GM12872 (cell line): Measurements from ENCODE around the gene MRPL23.

Experiments
- TF ChIP-seq, protein P1 (sequence below): IDR thresholded peaks from 3 replicates; pipeline ENCODE4 v1.5.1; 2011; ENCODE audit warnings: low read depth, mild to moderate bottlenecking, low read length, moderate library complexity; ENCODE audit not compliant: insufficient read depth

MRPL23 gene

DNA sequence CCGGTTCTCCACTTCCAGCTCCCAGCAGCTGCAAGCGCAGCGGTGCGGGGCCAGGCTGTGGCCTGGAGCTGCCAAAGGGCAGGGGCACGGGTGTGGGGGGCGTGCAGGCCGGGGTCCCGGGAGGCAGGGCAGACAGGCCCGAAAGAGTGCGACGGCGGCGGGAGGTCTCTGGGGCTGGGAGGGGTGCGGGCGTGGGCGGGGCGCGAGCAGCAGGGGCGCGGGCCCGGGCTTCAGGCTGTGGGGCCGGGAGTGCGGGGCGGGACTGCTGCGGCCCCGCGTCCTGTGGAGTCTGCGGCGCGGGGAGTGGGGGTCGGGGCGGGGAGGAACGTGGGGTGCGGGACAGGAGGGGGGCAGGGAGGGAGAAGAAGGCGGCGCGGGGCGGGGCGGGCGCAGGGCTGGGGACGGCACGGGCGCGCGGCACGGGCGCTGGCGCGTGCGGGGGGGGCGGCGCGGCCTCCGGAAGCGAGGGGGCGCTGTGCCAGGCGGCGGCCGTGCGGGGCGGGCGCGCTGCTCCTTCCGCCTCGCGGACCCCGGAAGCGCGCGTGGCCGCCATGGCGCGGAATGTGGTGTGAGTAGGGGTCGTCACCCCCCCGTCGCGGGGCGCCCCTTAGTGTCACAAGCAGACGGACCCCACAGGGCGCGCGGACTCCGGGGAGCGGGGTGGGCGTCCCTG, at the start of gene MRPL23:
MRPL23 (plus strand) TSS at position 521 of the 673 bp plus-strand sequence; CDS start at position 552, 31 bp downstream.
- TF ChIP-seq, protein P1, sequence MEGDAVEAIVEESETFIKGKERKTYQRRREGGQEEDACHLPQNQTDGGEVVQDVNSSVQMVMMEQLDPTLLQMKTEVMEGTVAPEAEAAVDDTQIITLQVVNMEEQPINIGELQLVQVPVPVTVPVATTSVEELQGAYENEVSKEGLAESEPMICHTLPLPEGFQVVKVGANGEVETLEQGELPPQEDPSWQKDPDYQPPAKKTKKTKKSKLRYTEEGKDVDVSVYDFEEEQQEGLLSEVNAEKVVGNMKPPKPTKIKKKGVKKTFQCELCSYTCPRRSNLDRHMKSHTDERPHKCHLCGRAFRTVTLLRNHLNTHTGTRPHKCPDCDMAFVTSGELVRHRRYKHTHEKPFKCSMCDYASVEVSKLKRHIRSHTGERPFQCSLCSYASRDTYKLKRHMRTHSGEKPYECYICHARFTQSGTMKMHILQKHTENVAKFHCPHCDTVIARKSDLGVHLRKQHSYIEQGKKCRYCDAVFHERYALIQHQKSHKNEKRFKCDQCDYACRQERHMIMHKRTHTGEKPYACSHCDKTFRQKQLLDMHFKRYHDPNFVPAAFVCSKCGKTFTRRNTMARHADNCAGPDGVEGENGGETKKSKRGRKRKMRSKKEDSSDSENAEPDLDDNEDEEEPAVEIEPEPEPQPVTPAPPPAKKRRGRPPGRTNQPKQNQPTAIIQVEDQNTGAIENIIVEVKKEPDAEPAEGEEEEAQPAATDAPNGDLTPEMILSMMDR: no peak

DNA sequence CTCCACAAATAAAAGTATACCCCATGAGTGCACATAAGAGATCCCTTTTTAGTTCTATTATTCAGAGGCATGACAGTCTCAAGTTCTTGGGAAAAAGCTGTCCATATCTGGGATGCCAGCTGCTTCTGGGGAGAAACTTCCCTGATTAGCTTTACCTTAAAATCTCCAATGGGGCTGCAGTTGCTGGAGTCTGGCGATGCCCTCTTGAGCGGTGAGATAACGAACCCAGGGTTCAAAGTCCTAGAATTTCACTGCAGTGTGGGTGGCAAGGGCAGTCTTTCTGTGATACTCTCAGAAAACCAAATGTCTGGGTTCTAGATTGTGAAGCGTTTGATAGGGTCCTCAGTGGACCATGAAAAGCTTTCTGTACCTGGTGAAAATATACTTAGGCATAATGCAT, 48.0 kb upstream of the MRPL23 start:
- TF ChIP-seq, protein P1: no peak

DNA sequence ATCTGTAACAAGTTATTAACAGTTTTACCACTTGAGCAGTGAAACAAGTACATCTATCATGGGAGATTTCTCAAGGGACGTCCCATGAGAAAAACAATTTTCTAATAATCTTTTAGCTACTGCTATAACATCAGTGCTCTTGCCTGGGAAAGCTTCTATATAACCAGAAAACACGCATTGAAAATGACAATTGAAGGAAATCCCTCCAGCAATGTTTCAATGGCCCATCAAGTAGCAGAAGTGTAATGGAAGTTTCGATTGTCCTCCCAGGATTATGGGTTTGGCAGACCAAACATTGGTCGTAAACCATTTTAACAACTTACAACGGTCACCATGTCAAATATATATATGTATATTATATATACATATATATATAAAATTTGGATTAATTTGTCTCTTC, 47.4 kb upstream of the MRPL23 start:
- TF ChIP-seq, protein P1: no peak

DNA sequence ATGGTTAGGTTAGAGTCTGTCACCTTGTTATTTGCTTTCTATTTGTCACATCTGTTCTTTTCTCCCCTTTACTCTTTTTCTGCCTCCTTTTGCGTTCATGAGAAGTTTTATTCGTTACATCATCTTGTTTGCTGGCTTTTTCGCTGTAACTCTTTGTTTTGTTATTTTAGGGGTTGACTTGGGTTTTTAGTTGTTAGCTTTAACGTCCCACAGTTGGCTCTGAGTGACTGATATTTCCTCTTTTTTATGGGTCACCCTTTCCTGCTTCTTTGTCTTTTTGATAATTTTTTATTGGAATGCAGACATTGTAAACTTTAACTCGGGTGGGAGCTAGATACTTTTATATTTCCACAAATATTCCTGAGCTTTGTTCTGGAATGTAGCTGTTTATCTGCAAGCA, 41.0 kb upstream of the MRPL23 start:
- TF ChIP-seq, protein P1: no peak

DNA sequence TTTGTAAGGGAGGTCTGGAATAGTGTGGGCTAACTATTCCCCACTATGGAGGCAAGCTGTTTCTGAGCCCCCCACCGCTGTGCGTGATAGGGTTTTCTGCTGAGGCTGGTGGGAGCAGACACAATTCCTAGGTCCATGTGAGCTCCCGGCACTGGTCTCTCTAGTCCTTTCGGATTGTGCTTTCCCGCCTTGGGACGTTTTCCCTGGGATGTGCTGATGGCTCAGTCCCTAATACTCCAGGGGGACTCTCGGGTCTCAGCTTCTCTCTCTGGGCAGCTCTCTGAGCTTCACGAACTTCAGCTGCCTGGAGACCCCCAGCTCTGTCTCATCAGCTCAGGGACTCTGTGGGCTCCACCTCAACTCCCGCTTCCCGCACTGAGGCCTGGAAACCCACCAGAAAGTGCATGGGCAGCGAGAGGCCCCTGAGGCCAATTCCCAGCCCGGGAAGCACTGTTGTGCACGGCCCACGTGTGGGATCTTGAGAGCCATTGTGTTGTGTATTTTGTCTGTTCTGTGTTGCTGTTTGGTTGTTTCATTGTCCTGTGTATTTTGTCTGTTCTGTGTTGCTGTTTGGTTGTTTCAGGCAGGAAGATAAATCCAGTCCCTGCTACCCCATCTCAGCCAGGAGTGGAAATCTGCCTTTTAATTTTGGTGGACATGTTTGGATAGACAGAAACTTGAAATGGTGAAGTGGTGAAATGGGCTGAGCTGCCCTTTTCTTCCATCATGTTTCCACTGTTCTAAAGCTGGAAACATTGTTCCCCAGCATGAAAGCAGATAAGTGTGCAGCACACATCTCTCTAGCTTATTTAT, 40.3 kb upstream of the MRPL23 start:
- TF ChIP-seq, protein P1: no peak

DNA sequence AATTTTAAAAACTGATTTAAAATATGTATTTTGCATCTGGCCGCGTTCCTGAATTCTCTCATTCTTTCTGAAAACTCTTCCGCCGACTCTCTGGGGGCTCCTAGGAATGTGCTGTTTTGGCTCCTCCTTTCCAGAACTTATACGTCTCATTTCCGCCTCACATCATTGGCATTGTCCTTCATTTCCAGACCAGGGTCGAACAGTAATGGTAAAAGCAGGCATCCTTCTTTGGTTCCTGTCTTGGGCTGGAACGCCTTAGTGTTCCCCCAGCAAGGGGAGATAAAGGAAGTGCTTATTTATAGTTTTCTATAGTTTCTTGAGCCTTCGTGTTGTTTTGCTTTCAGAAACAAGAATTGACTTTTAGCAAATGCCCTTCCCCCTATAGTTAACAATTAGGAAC, 38.5 kb upstream of the MRPL23 start:
- TF ChIP-seq, protein P1: no peak

DNA sequence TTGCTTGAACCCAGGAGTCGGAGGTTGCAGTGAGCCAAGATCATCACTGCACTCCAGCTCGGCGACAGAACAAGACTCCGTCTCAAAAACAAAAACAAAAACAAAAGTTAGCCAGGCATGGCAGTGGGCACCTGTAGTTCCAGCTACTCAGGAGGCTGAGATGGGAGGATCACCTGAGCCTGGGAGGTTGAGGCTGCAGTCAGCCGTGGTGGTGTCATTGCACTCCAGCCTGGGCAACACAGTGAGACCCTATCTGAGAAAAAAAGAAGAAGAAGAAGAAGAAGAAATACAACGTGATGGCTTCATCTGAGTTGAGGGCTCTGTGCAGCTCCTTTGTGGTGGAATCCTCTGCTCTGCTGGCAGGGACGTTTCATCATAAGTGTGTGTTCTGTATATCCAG, 37.6 kb upstream of the MRPL23 start:
- TF ChIP-seq, protein P1: no peak
